ENCODE data around the gene GAS7.

DNA sequence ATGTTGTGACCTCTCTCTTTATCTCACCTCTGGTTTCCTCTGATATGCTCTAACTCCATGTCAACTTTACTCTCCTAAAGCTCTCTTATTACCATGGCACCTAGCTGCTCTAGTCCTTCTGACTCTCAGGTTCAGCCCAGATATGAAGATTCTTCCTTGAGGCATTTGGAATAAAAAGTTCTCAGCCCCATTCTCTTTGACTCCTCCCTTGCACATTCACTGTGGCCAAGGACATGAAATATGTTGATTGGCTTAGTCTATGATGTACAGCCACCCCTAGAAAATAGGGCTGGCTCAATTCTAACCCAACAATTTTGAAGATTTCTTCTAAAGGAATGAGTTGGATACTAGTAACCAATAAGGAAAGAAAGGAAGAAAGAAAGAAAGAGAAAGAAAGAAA lies 20.8 kb upstream of the GAS7 start:
- no peak for TF ChIP-seq POLR2A (IDR thresholded peaks at IDR 0.05)
- TF ChIP-seq, protein P1, sequence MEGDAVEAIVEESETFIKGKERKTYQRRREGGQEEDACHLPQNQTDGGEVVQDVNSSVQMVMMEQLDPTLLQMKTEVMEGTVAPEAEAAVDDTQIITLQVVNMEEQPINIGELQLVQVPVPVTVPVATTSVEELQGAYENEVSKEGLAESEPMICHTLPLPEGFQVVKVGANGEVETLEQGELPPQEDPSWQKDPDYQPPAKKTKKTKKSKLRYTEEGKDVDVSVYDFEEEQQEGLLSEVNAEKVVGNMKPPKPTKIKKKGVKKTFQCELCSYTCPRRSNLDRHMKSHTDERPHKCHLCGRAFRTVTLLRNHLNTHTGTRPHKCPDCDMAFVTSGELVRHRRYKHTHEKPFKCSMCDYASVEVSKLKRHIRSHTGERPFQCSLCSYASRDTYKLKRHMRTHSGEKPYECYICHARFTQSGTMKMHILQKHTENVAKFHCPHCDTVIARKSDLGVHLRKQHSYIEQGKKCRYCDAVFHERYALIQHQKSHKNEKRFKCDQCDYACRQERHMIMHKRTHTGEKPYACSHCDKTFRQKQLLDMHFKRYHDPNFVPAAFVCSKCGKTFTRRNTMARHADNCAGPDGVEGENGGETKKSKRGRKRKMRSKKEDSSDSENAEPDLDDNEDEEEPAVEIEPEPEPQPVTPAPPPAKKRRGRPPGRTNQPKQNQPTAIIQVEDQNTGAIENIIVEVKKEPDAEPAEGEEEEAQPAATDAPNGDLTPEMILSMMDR (IDR thresholded peaks at IDR 0.05), result no peak
